ENCODE data around the gene DENND5B.

The DENND5B gene

GRCh38 chr12:31390991-31391390, 199.9 kb downstream of the DENND5B start:
- TF ChIP-seq REST (IDR thresholded peaks at IDR 0.05; ENCODE audit: insufficient read depth in 1 of 2, low read depth in 2 of 2, low read length in 2 of 2) (no peak), FOXP2 (optimal IDR thresholded peaks at IDR 0.05; ENCODE audit: borderline replicate concordance, extremely low read depth, extremely low read length, insufficient read depth) (no peak), POLR2AphosphoS5 (IDR thresholded peaks at IDR 0.05; ENCODE audit: low read depth, low read length) (no peak), TAF1 (IDR thresholded peaks at IDR 0.05; ENCODE audit: borderline replicate concordance, insufficient read depth, low read length) (no peak), SIN3A (IDR thresholded peaks at IDR 0.05; ENCODE audit: borderline replicate concordance, insufficient read depth, low read length) (no peak)

- TF ChIP-seq SIN3A (IDR thresholded peaks at IDR 0.05; ENCODE audit: borderline replicate concordance, insufficient read depth, low read length) = no peak
Observed at GRCh38 chr12:31388713-31389112, 202.2 kb downstream of the DENND5B start.

- TF ChIP-seq TAF1 (IDR thresholded peaks at IDR 0.05; ENCODE audit: borderline replicate concordance, insufficient read depth, low read length) = no peak
Observed at GRCh38 chr12:31387466-31387865, 203.5 kb downstream of the DENND5B start.

- TF ChIP-seq TAF1 (IDR thresholded peaks at IDR 0.05; ENCODE audit: borderline replicate concordance, insufficient read depth, low read length) = no peak
- no peak for TF ChIP-seq FOXP2 (optimal IDR thresholded peaks at IDR 0.05; ENCODE audit: borderline replicate concordance, extremely low read depth, extremely low read length, insufficient read depth)
- TF ChIP-seq POLR2AphosphoS5 (IDR thresholded peaks at IDR 0.05; ENCODE audit: low read depth, low read length) = no peak
- no peak for TF ChIP-seq REST (IDR thresholded peaks at IDR 0.05; ENCODE audit: insufficient read depth in 1 of 2, low read depth in 2 of 2, low read length in 2 of 2)
- TF ChIP-seq SIN3A (IDR thresholded peaks at IDR 0.05; ENCODE audit: borderline replicate concordance, insufficient read depth, low read length) = no peak
Observed at GRCh38 chr12:31387011-31387410, 203.9 kb downstream of the DENND5B start.

DNA sequence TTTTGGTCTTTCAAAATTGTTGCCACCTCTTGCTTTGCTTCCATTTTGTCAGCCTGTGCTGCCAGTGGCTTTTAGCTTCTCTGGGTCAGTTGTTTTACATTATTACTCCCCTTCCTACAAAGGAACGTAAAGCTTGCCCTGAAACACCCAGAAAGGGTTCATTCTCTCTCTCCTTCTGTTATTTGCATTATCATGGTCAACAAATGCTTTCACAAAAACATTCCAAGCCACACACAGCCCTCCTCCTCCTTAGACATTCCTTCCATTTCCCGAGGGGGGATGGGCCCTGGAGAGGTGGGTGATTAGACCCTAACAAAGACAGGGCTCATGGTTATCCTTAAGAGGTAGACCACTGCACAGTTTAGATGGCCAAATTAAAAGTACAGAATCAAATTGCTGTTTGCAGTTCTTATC, 204.6 kb downstream of the DENND5B start:
- TF ChIP-seq TAF1 (IDR thresholded peaks at IDR 0.05; ENCODE audit: borderline replicate concordance, insufficient read depth, low read length) (no peak), POLR2AphosphoS5 (IDR thresholded peaks at IDR 0.05; ENCODE audit: low read depth, low read length) (no peak), FOXP2 (optimal IDR thresholded peaks at IDR 0.05; ENCODE audit: borderline replicate concordance, extremely low read depth, extremely low read length, insufficient read depth) (no peak), REST (IDR thresholded peaks at IDR 0.05; ENCODE audit: insufficient read depth in 1 of 2, low read depth in 2 of 2, low read length in 2 of 2) (no peak), SIN3A (IDR thresholded peaks at IDR 0.05; ENCODE audit: borderline replicate concordance, insufficient read depth, low read length) (no peak)

DNA sequence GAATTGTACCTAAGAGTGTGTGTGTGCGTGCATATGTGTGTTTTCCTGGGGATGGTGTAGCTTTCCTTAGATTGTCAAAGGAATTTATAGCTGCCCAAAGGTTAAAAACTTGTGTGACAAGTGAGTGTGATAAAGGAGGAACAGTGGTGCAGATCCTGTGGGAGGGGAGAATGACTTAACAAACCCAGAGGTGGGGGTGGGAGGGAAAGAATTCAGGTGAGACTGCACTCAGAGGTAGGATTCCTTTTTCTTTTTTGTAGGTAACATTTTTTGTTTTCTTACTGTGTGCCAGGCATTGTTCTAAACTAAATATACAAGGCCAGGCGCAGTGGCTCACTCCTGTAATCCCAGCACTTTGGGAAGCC, 219.7 kb downstream of the DENND5B start:
- TF ChIP-seq REST (IDR thresholded peaks at IDR 0.05; ENCODE audit: insufficient read depth in 1 of 2, low read depth in 2 of 2, low read length in 2 of 2) = no peak

All from PFSK-1 (cell line).